Smooth muscle cell (in vitro differentiated cells): Measurements from ENCODE around the gene FANCC. TPM values are rescaled to one million over a fixed set of nuclear protein-coding genes. Genes with fewer than 3 reads are reported as not detected.

ENCODE experiments used
- DNase-seq: peaks from one replicate; lab custom pipeline; 2025; ENCODE audit not compliant: unreplicated experiment; lab: John Stamatoyannopoulos, UW
- H2AFZ ChIP-seq: fragments of 200-600 bp; sonication (generic); 2 replicates; pipeline ENCODE4 v1.6.0; 2016; ENCODE audit warnings: antibody characterized with exemption, low read depth, mild to moderate bottlenecking
- H3F3A ChIP-seq: fragments of 200-600 bp; sonication (generic); 2 replicates; pipeline ENCODE4 v1.6.0; 2017; ENCODE audit warnings: antibody characterized with exemption, low read depth
- H3K27ac ChIP-seq: fragments of 200-600 bp; sonication (generic); 2 replicates; pipeline ENCODE4 v1.5.1; 2016; ENCODE audit warnings: low read depth, mild to moderate bottlenecking
- H3K27me3 ChIP-seq: fragments of 200-600 bp; sonication (generic); 2 replicates; pipeline ENCODE4 v1.6.1; 2016; ENCODE audit warnings: low read depth, mild to moderate bottlenecking
- H3K36me3 ChIP-seq: fragments of 200-600 bp; sonication (generic); 2 replicates; pipeline ENCODE4 v1.5.1; 2016; ENCODE audit warnings: low read depth
- H3K4me1 ChIP-seq: fragments of 200-600 bp; sonication (generic); 2 replicates; pipeline ENCODE4 v1.5.1; 2016; ENCODE audit warnings: low read depth
- H3K4me2 ChIP-seq: fragments of 200-600 bp; sonication (generic); 2 replicates; pipeline ENCODE4 v1.6.0; 2016; ENCODE audit warnings: mild to moderate bottlenecking
- H3K4me3 ChIP-seq: fragments of 200-600 bp; sonication (generic); 2 replicates; pipeline ENCODE4 v1.5.1; 2016; ENCODE audit warnings: mild to moderate bottlenecking
- H3K79me2 ChIP-seq: fragments of 200-600 bp; sonication (generic); 2 replicates; pipeline ENCODE4 v1.6.0; 2016; ENCODE audit warnings: low read depth, mild to moderate bottlenecking
- H3K9ac ChIP-seq: fragments of 200-600 bp; sonication (generic); 2 replicates; pipeline ENCODE4 v1.6.0; 2016; ENCODE audit warnings: low read depth
- H3K9me3 ChIP-seq: fragments of 200-600 bp; sonication (generic); replicated peaks from 2 replicates; pipeline ENCODE4 v1.5.1; 2016; ENCODE audit warnings: low read depth
- H4K20me1 ChIP-seq: fragments of 200-600 bp; sonication (generic); 2 replicates; pipeline ENCODE4 v1.6.0; 2016; ENCODE audit warnings: low read depth
- CTCF ChIP-seq: fragments of 200-600 bp; sonication (generic); IDR thresholded peaks from 2 replicates; pipeline ENCODE4 v1.5.1; 2017; ENCODE audit warnings: borderline replicate concordance, mild to moderate bottlenecking, antibody characterized with exemption; ENCODE audit not compliant: insufficient read depth, poor library complexity, severe bottlenecking
- WGBS: methylation state at CpG from one replicate; pipeline ENCODE4 v1.1.7; 2016; ENCODE audit warnings: low lambda C conversion rate; 5-methylcytosine and 5-hydroxymethylcytosine counted together
- polyA plus RNA-seq: library from polyadenylated mRNA; unstranded; fragments of >200 nt; fragmentation: Nextera tagmentation; extraction: Ambion mirVana; gene quantifications from 2 replicates; pipeline ENCODE4 v1.2.1, GENCODE V29; 2016
- total RNA-seq: library from RNA; depleted of rRNA; stranded (reverse); fragments of >200 nt; gene quantifications from 2 replicates; pipeline ENCODE4 v1.2.3, GENCODE V29; 2014

The FANCC gene
- total and polyA plus RNA-seq, 2 experiments from 2014 or later = 11.0 to 11.2 TPM

GRCh38 chr9:95095641-95096355 lies 221.7 kb downstream of the FANCC start:
- no peak for DNase-seq
- no peaks in the 10 kb centered on the region for H3K27me3 ChIP-seq
- peaks cover 10% of the 10 kb centered on the region for H3K79me2 ChIP-seq
- H2AFZ ChIP-seq = no peak overlapping the region
- no peaks in the 10 kb centered on the region for H4K20me1 ChIP-seq
- peak overlapping the region; percentile 13 for H3K27ac ChIP-seq
- H3K36me3 ChIP-seq = no peaks in the 10 kb centered on the region
- peaks cover 26% of the 10 kb centered on the region for H3F3A ChIP-seq
- WGBS = 79% methylated on average over 19 of the region's 22 CpGs
- no peak overlapping the region for H3K9ac ChIP-seq
- no peak for TF ChIP-seq CTCF
- H3K4me1 ChIP-seq = peaks cover 31% of the 10 kb centered on the region
- no peak overlapping the region for H3K4me2 ChIP-seq
- no peaks in the 10 kb centered on the region for H3K9me3 ChIP-seq
- H3K4me3 ChIP-seq = no peak overlapping the region

GRCh38 chr9:95094002-95094401 lies 223.5 kb downstream of the FANCC start:
- H3K27me3 ChIP-seq = no peaks in the 10 kb centered on the region
- H3K9me3 ChIP-seq = no peaks in the 10 kb centered on the region
- no peak for DNase-seq
- H3K79me2 ChIP-seq = peaks cover 10% of the 10 kb centered on the region
- H3K36me3 ChIP-seq = no peaks in the 10 kb centered on the region
- H3K27ac ChIP-seq = peak overlapping the region; percentile 95
- peaks cover 2% of the 10 kb centered on the region for H4K20me1 ChIP-seq
- peaks cover 23% of the 10 kb centered on the region for H3F3A ChIP-seq
- no peak overlapping the region for H3K4me3 ChIP-seq
- no peak overlapping the region for H3K9ac ChIP-seq
- H2AFZ ChIP-seq = no peak overlapping the region
- no peak for TF ChIP-seq CTCF
- H3K4me1 ChIP-seq = peaks cover 39% of the 10 kb centered on the region
- H3K4me2 ChIP-seq = no peak overlapping the region
- WGBS = 88% methylated on average over 10 of the region's 10 CpGs

GRCh38 chr9:95093586-95093985 lies 223.9 kb downstream of the FANCC start:
- H3K27ac ChIP-seq = peak overlapping the region; percentile 95

More at GRCh38 chr9:95093586-95093985, 223.9 kb downstream of the FANCC start:
- Histone ChIP-seq H3K27me3 (no peaks in the 10 kb centered on the region), H4K20me1 (peaks cover 6% of the 10 kb centered on the region), H3K9ac (no peak overlapping the region), H3K4me3 (no peak overlapping the region), H3K4me1 (peaks cover 43% of the 10 kb centered on the region), H3K9me3 (no peaks in the 10 kb centered on the region), H3K79me2 (peaks cover 10% of the 10 kb centered on the region), H3F3A (peaks cover 26% of the 10 kb centered on the region), H3K36me3 (no peaks in the 10 kb centered on the region), H3K4me2 (peak overlapping the region; percentile 76), H2AFZ (no peak overlapping the region)
- TF ChIP-seq CTCF = no peak
- no peak for DNase-seq
- 91% methylated on average over 16 of the region's 16 CpGs for WGBS
